ENCODE measurements around the gene MED12L.

GRCh38 chr3:151412989-151413388 is 327.5 kb downstream of the MED12L start:
- TF ChIP-seq POLR2AphosphoS5 (IDR thresholded peaks at IDR 0.05) (no peak), CTCF (IDR thresholded peaks at IDR 0.05) (no peak), EP300 (IDR thresholded peaks at IDR 0.05) (no peak)
